Common myeloid progenitor, CD34-positive (primary cell): ENCODE data around the gene CHST4.
"Not testable (repeated sequence)": the region's sequence is repeated elsewhere in the genome, so short reads cannot be mapped to it uniquely, and the experiment has no call there.

Experiments
- CTCF ChIA-PET: fragments of 350-600 bp; sonication (Branson Sonifier 250); formaldehyde crosslinking; loops from one replicate; lab custom pipeline; 2021; ENCODE audit warnings: antibody characterized with exemption; lab: Charles Lee
- POLR2A ChIA-PET: fragments of 350-600 bp; sonication (Branson Sonifier 250); formaldehyde crosslinking; loops from one replicate; lab custom pipeline; 2021; ENCODE audit warnings: antibody characterized with exemption; lab: Charles Lee
- DNase-seq, 3 donors: peaks; one replicate each; pipeline versions ENCODE4 v3.0.0 to v3.0.0-alpha.2; 2013
- H3K27ac ChIP-seq, 2 experiments: 1 replicate in 1 of 2; 2 replicates in 1 of 2; pipeline ENCODE4 v1.7.0; 2013; ENCODE audit warnings: inconsistent platforms in 2 of 2, low read length in 2 of 2, mild to moderate bottlenecking in 2 of 2, low read depth in 1 of 2, moderate library complexity in 1 of 2; ENCODE audit not compliant: severe bottlenecking in 2 of 2, insufficient read depth in 1 of 2, poor library complexity in 1 of 2
- H3K27me3 ChIP-seq, 5 experiments: replicated peaks in 2 of 5; 1 replicate in 3 of 5; 2 replicates in 2 of 5; pipeline versions ENCODE4 v1.6.1 to v1.7.0; 2013; ENCODE audit warnings: low read length in 4 of 5, mild to moderate bottlenecking in 2 of 5, moderate library complexity in 2 of 5, inconsistent platforms in 1 of 5; ENCODE audit not compliant: insufficient read depth in 5 of 5, control insufficient read depth in 4 of 5
- H3K36me3 ChIP-seq, 4 experiments: 1 replicate in 2 of 4; 2 replicates in 2 of 4; pipeline versions ENCODE4 v1.6.1 to v1.7.0; 2013; ENCODE audit warnings: low read length in 3 of 4, control low read depth in 1 of 4, mild to moderate bottlenecking in 1 of 4; ENCODE audit not compliant: control insufficient read depth in 4 of 4, insufficient read depth in 4 of 4
- H3K4me1 ChIP-seq, 4 experiments: 1 replicate in 3 of 4; 2 replicates in 1 of 4; pipeline versions ENCODE4 v1.6.1 to v1.7.1; 2013; ENCODE audit warnings: low read length in 3 of 4, mild to moderate bottlenecking in 3 of 4, control low read depth in 1 of 4, inconsistent platforms in 1 of 4, moderate library complexity in 1 of 4; ENCODE audit not compliant: control insufficient read depth in 4 of 4, insufficient read depth in 4 of 4; ENCODE audit errors: control extremely low read depth in 1 of 4
- H3K4me3 ChIP-seq, 7 experiments: 1 replicate in 4 of 7; 2 replicates in 3 of 7; pipeline versions ENCODE4 v1.5.1 to v1.7.0; 2013; ENCODE audit warnings: mild to moderate bottlenecking in 7 of 7, low read length in 6 of 7, moderate library complexity in 6 of 7, inconsistent platforms in 2 of 7, low read depth in 2 of 7, control low read depth in 1 of 7; ENCODE audit not compliant: insufficient read depth in 4 of 7, control insufficient read depth in 1 of 7; ENCODE audit errors: extremely low read depth in 1 of 7
- H3K9me3 ChIP-seq, 5 experiments: 1 replicate in 4 of 5; 2 replicates in 1 of 5; pipeline versions ENCODE4 v1.6.1 to v1.7.1; 2013; ENCODE audit warnings: low read length in 4 of 5, mild to moderate bottlenecking in 2 of 5, inconsistent platforms in 1 of 5, low read depth in 1 of 5, moderate library complexity in 1 of 5; ENCODE audit not compliant: control insufficient read depth in 4 of 5, insufficient read depth in 2 of 5; ENCODE audit errors: control extremely low read depth in 1 of 5
- WGBS: methylation state at CpG from one replicate; pipeline ENCODE4 v1.1.5; 2013; ENCODE audit not compliant: insufficient coverage; 5-methylcytosine and 5-hydroxymethylcytosine counted together

CHST4 gene

DNA sequence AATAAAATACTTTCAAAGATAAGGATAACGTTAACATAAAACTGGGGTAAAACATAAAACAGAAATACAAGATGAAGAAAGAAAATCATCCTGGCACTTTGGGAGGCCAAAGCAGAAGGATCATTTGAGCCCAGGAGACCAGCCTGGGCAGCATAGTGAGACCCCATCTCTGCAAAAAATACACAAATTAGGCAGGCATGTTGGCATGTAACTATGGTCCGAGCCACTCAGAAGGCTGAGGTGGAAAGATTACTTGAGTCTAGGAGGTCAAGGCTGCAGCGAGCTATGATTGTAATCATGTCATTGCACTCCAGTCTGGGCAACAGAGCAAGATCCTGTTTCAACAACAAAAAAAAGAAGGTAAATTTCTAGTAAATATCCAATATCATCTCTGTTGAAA lies 31.1 kb downstream of the CHST4 start:
- CTCF ChIA-PET, result no interaction called here

DNA sequence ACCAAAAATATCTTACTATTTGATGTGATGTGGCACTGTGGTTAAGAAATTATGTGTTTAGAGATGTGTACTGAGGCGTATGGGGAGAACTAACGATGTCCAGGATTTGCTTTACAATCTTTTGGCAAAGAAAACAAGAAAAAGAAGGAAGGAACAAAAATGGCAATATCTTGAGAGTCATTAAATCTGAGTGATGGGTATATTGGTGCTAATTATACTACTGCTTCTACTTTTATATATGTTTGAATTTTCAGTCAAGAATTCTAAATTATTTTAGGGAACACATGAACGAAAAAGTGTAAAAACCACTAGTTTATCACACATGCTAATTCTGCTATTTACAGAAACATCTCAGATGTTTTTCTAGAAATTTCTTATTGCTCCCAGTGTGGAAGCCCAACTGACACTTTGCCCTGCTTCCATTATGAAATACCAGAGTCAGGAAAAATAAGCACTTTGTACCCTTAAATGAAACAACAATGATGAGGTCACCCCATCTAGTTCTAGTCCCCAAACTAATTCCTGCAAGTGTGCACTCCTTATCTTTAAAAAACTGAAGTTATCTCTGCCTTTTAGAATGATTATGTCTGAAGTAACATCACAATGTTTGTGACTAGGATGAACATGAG lies 31.8 kb downstream of the CHST4 start:
- DNase-seq, result no peak
- WGBS, result 95% methylated on average over 2 of the region's 3 CpGs

More for the DNA sequence above, 31.1 kb downstream of the CHST4 start:
- Histone ChIP-seq H3K36me3 (no peaks in the 10 kb centered on the region), H3K27ac (no peak overlapping the region), H3K9me3 (peaks cover 0 to 4% (median 1%) of the 10 kb centered on the region in 5 experiments), H3K4me1 (no peaks in the 10 kb centered on the region), H3K27me3 (peaks cover 0 to 4% (median 0%) of the 10 kb centered on the region in 5 experiments), H3K4me3 (no peak overlapping the region)
- WGBS, result 87% methylated on average over 2 of the region's 3 CpGs
- DNase-seq, result no peak
- POLR2A ChIA-PET, result no interaction called here

DNA sequence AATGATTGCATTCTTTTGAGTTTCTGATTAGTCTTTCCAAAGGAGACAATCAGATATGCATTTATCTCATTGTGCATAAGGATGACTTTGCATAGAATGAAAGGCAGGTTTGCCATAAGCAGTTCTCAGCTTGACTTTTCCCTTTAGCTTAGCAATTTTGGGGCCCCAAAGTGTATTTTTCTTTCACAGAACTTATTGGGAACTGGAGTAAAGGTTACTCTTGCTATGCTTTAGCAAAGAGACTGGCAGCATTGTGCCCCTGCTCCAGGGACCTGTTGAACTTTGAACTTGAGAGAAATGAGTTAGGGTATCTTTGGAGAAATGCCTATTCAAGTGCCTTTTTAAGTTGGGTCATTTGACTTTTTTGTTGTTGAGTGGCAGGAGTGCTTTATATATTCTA lies 33.6 kb downstream of the CHST4 start:
- Histone ChIP-seq H3K36me3 (no peaks in the 10 kb centered on the region), H3K9me3 (peaks cover 0 to 4% (median 4%) of the 10 kb centered on the region in 5 experiments), H3K27me3 (no peaks in the 10 kb centered on the region), H3K27ac (no peak overlapping the region), H3K4me1 (peaks cover 0 to 7% (median 2%) of the 10 kb centered on the region in 4 experiments), H3K4me3 (no peak overlapping the region)
- CTCF ChIA-PET, result interaction anchor here (0.9 kb wide), 1 partner anchor 10 kb away, joined by 3 read pairs; no protein-coding TSS in a partner anchor
- POLR2A ChIA-PET, result no interaction called here
- no peak for DNase-seq

More for the DNA sequence above, 31.8 kb downstream of the CHST4 start:
- no peaks in the 10 kb centered on the region for H3K27me3 ChIP-seq
- H3K36me3 ChIP-seq, result no peaks in the 10 kb centered on the region
- ChIA-PET CTCF (no interaction called here), POLR2A (no interaction called here)
- no peak overlapping the region for H3K27ac ChIP-seq
- H3K9me3 ChIP-seq, result peaks cover 0 to 4% (median 4%) of the 10 kb centered on the region in 5 experiments
- no peak overlapping the region for H3K4me3 ChIP-seq
- no peaks in the 10 kb centered on the region for H3K4me1 ChIP-seq

DNA sequence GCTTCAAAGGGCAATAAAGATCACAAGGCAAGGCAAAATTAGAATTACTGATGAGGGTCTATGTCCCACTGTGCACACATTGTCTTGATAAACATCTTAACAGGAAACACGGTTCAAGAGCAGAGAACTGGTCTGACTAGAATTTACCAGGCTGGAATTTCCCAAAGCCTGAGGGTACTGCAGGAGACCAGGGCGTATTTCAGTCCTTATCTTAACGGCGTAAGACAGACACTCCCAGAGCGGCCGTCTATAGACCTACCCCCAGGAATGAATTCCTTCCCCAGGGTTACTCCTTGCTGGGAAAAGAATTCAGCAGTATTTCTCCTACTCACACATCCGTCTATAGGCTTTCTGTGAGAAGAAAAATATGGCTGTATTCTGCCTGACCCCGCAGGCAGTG lies 35.7 kb downstream of the CHST4 start:
- H3K27me3 ChIP-seq, H3K4me3 ChIP-seq, H3K36me3 ChIP-seq, H3K27ac ChIP-seq, CTCF ChIA-PET, POLR2A ChIA-PET, H3K9me3 ChIP-seq, DNase-seq: not testable (repeated sequence)
- WGBS, result 98% methylated on average over 6 of the region's 8 CpGs
- H3K4me1 ChIP-seq, result peaks cover 0 to 17% (median 9%) of the 10 kb centered on the region in 4 experiments

DNA sequence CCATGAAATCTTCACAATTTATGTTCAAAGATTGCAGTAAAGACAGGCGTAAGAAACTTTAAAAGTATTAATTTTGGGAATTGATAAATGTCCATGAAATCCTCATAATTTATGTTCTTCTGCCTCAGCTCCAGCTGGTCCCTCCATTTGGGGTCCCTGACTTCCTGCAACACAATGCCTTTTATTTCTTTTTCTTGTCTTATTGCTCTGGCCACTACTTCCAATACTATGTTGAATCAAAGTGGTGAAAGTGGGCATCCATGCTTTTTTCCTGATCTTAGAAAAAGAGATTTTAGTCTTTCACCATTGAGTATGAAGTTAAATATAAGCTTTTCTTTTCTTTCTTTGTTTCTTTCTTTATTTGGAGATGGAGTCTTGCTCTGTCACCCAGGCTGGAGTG lies 36.3 kb downstream of the CHST4 start:
- H3K4me3 ChIP-seq, result no peak overlapping the region
- no peak overlapping the region for H3K27ac ChIP-seq
- no peak for DNase-seq
- no CpG with 5 or more reads among the region's 1 CpG for WGBS
- no peaks in the 10 kb centered on the region for H3K27me3 ChIP-seq
- ChIA-PET CTCF (interaction anchor here (0.7 kb wide), 1 partner anchor 24 kb away, joined by 3 read pairs; no protein-coding TSS in a partner anchor), POLR2A (no interaction called here)
- peaks cover 0 to 17% (median 9%) of the 10 kb centered on the region in 4 experiments for H3K4me1 ChIP-seq
- peaks cover 0 to 4% (median 4%) of the 10 kb centered on the region in 5 experiments for H3K9me3 ChIP-seq
- H3K36me3 ChIP-seq, result no peaks in the 10 kb centered on the region

DNA sequence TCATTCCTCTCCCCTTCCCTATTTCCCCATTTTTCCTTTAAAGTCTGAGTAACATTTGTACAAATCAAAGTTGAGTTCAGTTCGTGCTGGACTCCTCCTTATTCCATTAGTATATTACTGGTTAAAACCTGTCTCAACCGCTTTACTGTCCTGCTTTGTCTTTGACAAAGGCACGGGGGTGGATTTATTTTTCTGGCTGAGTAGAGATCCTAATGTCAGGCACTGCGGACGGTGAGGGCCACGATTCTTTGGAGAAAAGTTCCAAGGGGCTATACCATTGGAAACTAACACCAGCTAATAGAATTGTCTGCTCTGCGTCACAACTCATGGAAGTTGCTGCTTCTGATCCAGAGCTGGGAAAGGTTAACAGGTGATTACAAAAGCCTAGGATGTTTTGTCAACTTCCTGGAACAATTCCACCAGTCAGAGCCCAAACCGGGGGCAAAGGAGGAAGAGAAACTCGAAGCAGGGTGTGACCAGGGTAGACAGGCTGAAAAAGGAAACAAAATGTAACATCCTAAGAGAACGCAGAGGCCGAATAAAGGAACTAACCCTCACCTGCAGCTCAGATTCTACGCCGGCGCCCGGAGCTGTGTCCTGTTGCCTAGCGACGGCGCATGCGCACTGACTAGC lies 38.2 kb downstream of the CHST4 start:
- H3K27ac ChIP-seq, result peak overlapping the region; percentile 47 to 80
- 16% methylated on average over 18 of the region's 19 CpGs for WGBS

More for the DNA sequence above, 38.2 kb downstream of the CHST4 start:
- Histone ChIP-seq H3K4me1 (peaks cover 0 to 17% (median 9%) of the 10 kb centered on the region in 4 experiments), H3K27me3 (peaks cover 0 to 2% (median 0%) of the 10 kb centered on the region in 5 experiments), H3K9me3 (peaks cover 0 to 4% (median 4%) of the 10 kb centered on the region in 5 experiments), H3K36me3 (no peaks in the 10 kb centered on the region), H3K4me3 (peak overlapping the region; percentile 47 to 85 (median 75))
- DNase-seq, result peak in 1 of 3 donors; percentile 94
- POLR2A ChIA-PET, result no interaction called here
- CTCF ChIA-PET, result interaction anchor here (0.9 to 2.1 kb wide), 3 partner anchors 25 to 316 kb away, joined by 3 to 20 read pairs (median 4); no protein-coding TSS in a partner anchor
